Measurements from ENCODE around the gene CFAP73.

Gene CFAP73

DNA sequence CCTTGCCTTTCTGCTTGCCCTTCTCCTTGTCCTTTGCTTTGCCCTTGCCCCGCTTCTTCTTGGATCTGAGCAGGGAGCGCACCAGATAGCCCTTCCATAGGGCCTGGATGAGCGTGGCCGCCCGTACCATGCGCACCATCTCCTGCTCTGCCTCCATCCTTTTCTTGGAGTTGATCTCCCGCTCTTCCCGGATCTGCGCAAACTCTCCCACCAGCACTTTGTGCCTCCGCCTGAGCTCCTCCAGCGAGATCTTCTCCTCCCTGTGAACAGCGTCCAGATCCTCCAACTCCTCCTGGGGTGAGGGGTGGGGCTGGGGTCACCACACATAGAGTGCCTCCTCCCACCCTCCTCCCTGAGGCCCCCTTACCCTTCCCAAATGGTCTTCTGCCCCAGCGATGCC, 46.1 kb downstream of the CFAP73 start:
- ChIA-PET CTCF (interaction anchor here (0.6 to 4.0 kb wide), 21 partner anchors 9 to 720 kb away, joined by 3 to 38 read pairs (median 4); partner anchors contain the start of genes DDX54, RITA1, SDSL and SLC8B1), POLR2A (interaction anchor here (0.6 to 2.0 kb wide), 4 partner anchors 10 to 173 kb away, joined by 3 to 12 read pairs (median 8); partner anchors contain the start of genes DDX54, RITA1 and TPCN1)
- TF ChIP-seq, protein P1, sequence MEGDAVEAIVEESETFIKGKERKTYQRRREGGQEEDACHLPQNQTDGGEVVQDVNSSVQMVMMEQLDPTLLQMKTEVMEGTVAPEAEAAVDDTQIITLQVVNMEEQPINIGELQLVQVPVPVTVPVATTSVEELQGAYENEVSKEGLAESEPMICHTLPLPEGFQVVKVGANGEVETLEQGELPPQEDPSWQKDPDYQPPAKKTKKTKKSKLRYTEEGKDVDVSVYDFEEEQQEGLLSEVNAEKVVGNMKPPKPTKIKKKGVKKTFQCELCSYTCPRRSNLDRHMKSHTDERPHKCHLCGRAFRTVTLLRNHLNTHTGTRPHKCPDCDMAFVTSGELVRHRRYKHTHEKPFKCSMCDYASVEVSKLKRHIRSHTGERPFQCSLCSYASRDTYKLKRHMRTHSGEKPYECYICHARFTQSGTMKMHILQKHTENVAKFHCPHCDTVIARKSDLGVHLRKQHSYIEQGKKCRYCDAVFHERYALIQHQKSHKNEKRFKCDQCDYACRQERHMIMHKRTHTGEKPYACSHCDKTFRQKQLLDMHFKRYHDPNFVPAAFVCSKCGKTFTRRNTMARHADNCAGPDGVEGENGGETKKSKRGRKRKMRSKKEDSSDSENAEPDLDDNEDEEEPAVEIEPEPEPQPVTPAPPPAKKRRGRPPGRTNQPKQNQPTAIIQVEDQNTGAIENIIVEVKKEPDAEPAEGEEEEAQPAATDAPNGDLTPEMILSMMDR (IDR thresholded peaks at IDR 0.05; ENCODE audit: insufficient read depth, low read length, missing control alignments): no peak
- DNase-seq (ENCODE audit: low read depth, low spot score): no peak
- no peak overlapping the region for H3K4me3 ChIP-seq (ENCODE audit: low read depth, low read length)

- POLR2A ChIA-PET: interaction anchor here (1.0 kb wide), 1 partner anchor 24 kb away, joined by 3 read pairs; no protein-coding TSS in a partner anchor
- DNase-seq (ENCODE audit: low read depth, low spot score): no peak
- TF ChIP-seq, protein P1 (IDR thresholded peaks at IDR 0.05; ENCODE audit: insufficient read depth, low read length, missing control alignments): no peak
- no peak overlapping the region for H3K4me3 ChIP-seq (ENCODE audit: low read depth, low read length)
- CTCF ChIA-PET: interaction anchor here (0.5 to 3.7 kb wide), 14 partner anchors 9 to 719 kb away, joined by 3 to 38 read pairs (median 3); partner anchors contain the start of genes DDX54, RITA1 and SDSL
Measured at GRCh38 chr12:113196582-113196981, 47.1 kb downstream of the CFAP73 start.

DNA sequence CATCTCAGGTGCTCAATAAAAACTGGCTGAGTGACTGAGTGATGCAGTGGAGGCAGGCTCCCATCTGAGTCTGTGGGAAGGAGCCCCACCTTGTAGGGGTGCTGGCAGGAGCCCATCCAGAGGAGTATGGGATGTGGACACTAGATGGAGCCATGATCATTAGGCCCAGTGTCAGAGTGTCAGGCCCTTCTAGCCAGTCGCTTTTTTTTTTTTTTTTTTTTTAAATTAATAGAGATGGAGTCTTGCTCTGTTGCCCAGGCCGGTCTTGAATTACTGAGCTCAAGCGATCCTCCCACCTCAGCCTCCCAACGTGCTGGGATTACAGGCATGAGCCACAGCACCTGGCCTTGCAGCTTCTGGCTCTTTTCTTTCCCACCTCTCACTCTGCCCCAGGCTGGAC, 47.5 kb downstream of the CFAP73 start:
- POLR2A ChIA-PET: interaction anchor here (1.0 kb wide), 1 partner anchor 23 kb away, joined by 3 read pairs; no protein-coding TSS in a partner anchor
- CTCF ChIA-PET: interaction anchor here (0.7 to 3.7 kb wide), 17 partner anchors 8 to 268 kb away, joined by 3 to 38 read pairs (median 3); partner anchors contain the start of genes DDX54, RITA1 and SDSL
- H3K4me3 ChIP-seq (ENCODE audit: low read depth, low read length): no peak overlapping the region
- TF ChIP-seq, protein P1 (IDR thresholded peaks at IDR 0.05; ENCODE audit: insufficient read depth, low read length, missing control alignments): peak; percentile 75
- DNase-seq (ENCODE audit: low read depth, low spot score): no peak

GRCh38 chr12:113197518-113198077, 48.1 kb downstream of the CFAP73 start:
- ChIA-PET CTCF (interaction anchor here (0.7 to 3.7 kb wide), 12 partner anchors 8 to 227 kb away, joined by 3 to 38 read pairs (median 4); partner anchors contain the start of genes DDX54 and RITA1), POLR2A (interaction anchor here (1.0 kb wide), 1 partner anchor 23 kb away, joined by 3 read pairs; no protein-coding TSS in a partner anchor)
- TF ChIP-seq, protein P1 (IDR thresholded peaks at IDR 0.05; ENCODE audit: insufficient read depth, low read length, missing control alignments): no peak
- DNase-seq (ENCODE audit: low read depth, low spot score): no peak
- no peak overlapping the region for H3K4me3 ChIP-seq (ENCODE audit: low read depth, low read length)

DNA sequence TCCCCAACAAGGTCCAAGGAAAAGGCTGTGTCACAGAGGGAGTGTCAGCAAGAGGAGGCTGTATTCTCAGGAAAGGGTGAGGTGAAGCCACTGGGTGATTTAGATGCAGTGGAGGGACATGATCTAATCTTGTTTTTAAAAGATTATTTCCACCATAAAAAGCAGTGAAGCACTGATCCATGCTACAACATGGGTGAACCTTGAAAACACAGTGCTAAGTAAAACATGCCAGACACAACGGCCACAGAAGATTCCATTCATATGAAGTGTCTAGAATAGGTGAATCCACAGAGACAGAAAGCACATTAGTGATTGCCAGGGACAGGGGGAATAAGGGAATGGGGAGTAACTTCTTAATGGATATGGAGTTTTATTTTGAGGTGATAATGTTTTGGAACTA, 48.8 kb downstream of the CFAP73 start:
- POLR2A ChIA-PET: no interaction called here
- no peak for DNase-seq (ENCODE audit: low read depth, low spot score)
- no peak overlapping the region for H3K4me3 ChIP-seq (ENCODE audit: low read depth, low read length)
- TF ChIP-seq, protein P1 (IDR thresholded peaks at IDR 0.05; ENCODE audit: insufficient read depth, low read length, missing control alignments): no peak
- CTCF ChIA-PET: interaction anchor here (1.2 to 3.7 kb wide), 3 partner anchors 9 to 12 kb away, joined by 3 to 27 read pairs (median 5); partner anchors contain the start of genes DDX54 and RITA1

Measured in AG04449 (cell line).